Mesenteric fat pad (tissue), 1 donor: ENCODE results near the gene RASAL1. TPM values are rescaled to one million over a fixed set of nuclear protein-coding genes. Genes with fewer than 3 reads are reported as not detected.
"Not testable (repeated sequence)": the region's sequence is repeated elsewhere in the genome, so short reads cannot be mapped to it uniquely, and the experiment has no call there.

Experiments used
- DNase-seq: peaks from one replicate; pipeline ENCODE4 v3.0.0-alpha.2; 2020; ENCODE audit warnings: low spot score
- total RNA-seq: library from RNA; stranded (reverse); fragmentation: NEBNext Ultra II Directional; extraction: Animal tissue kit (Norgen Biotek cat#: 25700); gene quantifications from one replicate; pipeline ENCODE4 v1.2.1, GENCODE V29; 2021
- donor health status: DM: yes; HTN: yes; CAD: no.

RASAL1 gene
- total RNA-seq, 1 donor from 2014 or later, result not detected

- DNase-seq, result no peak
Measured at GRCh38 chr12:113142173-113142885, 6.8 kb upstream of the RASAL1 start.

- DNase-seq, result not testable (repeated sequence)
Measured at GRCh38 chr12:113141716-113142115, 6.2 kb upstream of the RASAL1 start.

GRCh38 chr12:113140706-113141105, 5.1 kb upstream of the RASAL1 start:
- no peak for DNase-seq

- DNase-seq, result no peak
Measured at GRCh38 chr12:113138826-113139225, 3.3 kb upstream of the RASAL1 start.

GRCh38 chr12:113137861-113138783, 2.6 kb upstream of the RASAL1 start:
- DNase-seq, result no peak

GRCh38 chr12:113136990-113137511, 1.5 kb upstream of the RASAL1 start:
- no peak for DNase-seq

GRCh38 chr12:113136128-113136989, 798 bp upstream of the RASAL1 start:
- no peak for DNase-seq

GRCh38 chr12:113134521-113134951, 1.0 kb downstream of the RASAL1 start:
- no peak for DNase-seq

- no peak for DNase-seq
Measured at GRCh38 chr12:113134071-113134470, 1.5 kb downstream of the RASAL1 start.

GRCh38 chr12:113133666-113134065, 1.9 kb downstream of the RASAL1 start:
- no peak for DNase-seq

- no peak for DNase-seq
Measured at GRCh38 chr12:113133036-113133435, 2.5 kb downstream of the RASAL1 start.

- no peak for DNase-seq
Measured at GRCh38 chr12:113131556-113131955, 4.0 kb downstream of the RASAL1 start.

GRCh38 chr12:113130457-113131135, 5.0 kb downstream of the RASAL1 start:
- no peak for DNase-seq

GRCh38 chr12:113129664-113130456, 5.7 kb downstream of the RASAL1 start:
- no peak for DNase-seq

- no peak for DNase-seq
Measured at GRCh38 chr12:113128802-113129663, 6.5 kb downstream of the RASAL1 start.

GRCh38 chr12:113127791-113128199, 7.8 kb downstream of the RASAL1 start:
- no peak for DNase-seq

- no peak for DNase-seq
Measured at GRCh38 chr12:113120670-113121370, 14.7 kb downstream of the RASAL1 start.
